ENCODE data around the gene OCLN. TPM values are rescaled to one million over a fixed set of nuclear protein-coding genes. Genes with fewer than 3 reads are reported as not detected.

Gene OCLN
- total RNA-seq, 1 experiment from 2014 or later = 56.7 TPM

- Histone ChIP-seq H3K4me1 (ENCODE audit: control insufficient read depth in 1 of 2, insufficient read depth in 2 of 2, low read length in 2 of 2) (peaks cover 11 to 20% of the 10 kb centered on the region in 2 experiments), H3K4me3 (replicated peaks in 1 of 2; ENCODE audit: low read depth in 1 of 2, low read length in 2 of 2) (no peak overlapping the region), H3K4me2 (ENCODE audit: low read length) (no peak overlapping the region), H4K20me1 (ENCODE audit: insufficient read depth) (no peaks in the 10 kb centered on the region), H3K79me2 (ENCODE audit: insufficient read depth, low read length) (peaks cover 29% of the 10 kb centered on the region), H3K36me3 (ENCODE audit: control insufficient read depth in 1 of 2, insufficient read depth in 2 of 2, low read length in 2 of 2) (peaks cover 0 to 17% of the 10 kb centered on the region in 2 experiments; a peak in 1 of 4 replicates), H3K9me3 (ENCODE audit: control insufficient read depth in 1 of 2, insufficient read depth in 1 of 2, low read depth in 1 of 2, low read length in 2 of 2) (no peaks in the 10 kb centered on the region), H2AFZ (ENCODE audit: low read depth, low read length, poor library complexity, severe bottlenecking) (no peak overlapping the region), H3K9me2 (ENCODE audit: insufficient read depth) (no peaks in the 10 kb centered on the region), H3K9ac (ENCODE audit: low read length) (no peak overlapping the region), H3K27ac (ENCODE audit: low read depth, low read length) (no peak overlapping the region), H3K27me3 (ENCODE audit: insufficient read depth, low read length) (no peaks in the 10 kb centered on the region)
- ChIA-PET POLR2A (no interaction called here), RAD21 (ENCODE audit: low non-redundant PET in 1 of 2, low total read pairs in 2 of 2, uncharacterized antibody in 2 of 2, unreplicated experiment in 2 of 2) (no interaction called here), CTCF (no interaction called here)
- ATAC-seq (no peak), DNase-seq (ENCODE audit: low read depth, low spot score) (no peak)
- no TSS peak for BruUV-seq (replicated peaks)
- intact Hi-C loops (cut with micrococcal nuclease) = no loop called here
- no peak for TF ChIP-seq ZFX (IDR thresholded peaks at IDR 0.05)
Measured at GRCh38 chr5:69510694-69511093, 18.1 kb downstream of the OCLN start.

- Histone ChIP-seq H3K4me1 (ENCODE audit: control insufficient read depth in 1 of 2, insufficient read depth in 2 of 2, low read length in 2 of 2) (peaks cover 25 to 36% of the 10 kb centered on the region in 2 experiments), H3K27ac (ENCODE audit: low read depth, low read length) (peak overlapping the region; percentile 9; the same call in 1 of the 2 replicates), H3K27me3 (ENCODE audit: insufficient read depth, low read length) (no peaks in the 10 kb centered on the region), H2AFZ (ENCODE audit: low read depth, low read length, poor library complexity, severe bottlenecking) (no peak overlapping the region), H3K9ac (ENCODE audit: low read length) (no peak overlapping the region), H3K9me2 (ENCODE audit: insufficient read depth) (no peaks in the 10 kb centered on the region), H4K20me1 (ENCODE audit: insufficient read depth) (no peaks in the 10 kb centered on the region), H3K4me3 (replicated peaks in 1 of 2; ENCODE audit: low read depth in 1 of 2, low read length in 2 of 2) (no peak overlapping the region), H3K4me2 (ENCODE audit: low read length) (peak overlapping the region; percentile 44), H3K36me3 (ENCODE audit: control insufficient read depth in 1 of 2, insufficient read depth in 2 of 2, low read length in 2 of 2) (peaks cover 0 to 11% of the 10 kb centered on the region in 2 experiments; a peak in 1 of 4 replicates), H3K79me2 (ENCODE audit: insufficient read depth, low read length) (peaks cover 23% of the 10 kb centered on the region), H3K9me3 (ENCODE audit: control insufficient read depth in 1 of 2, insufficient read depth in 1 of 2, low read depth in 1 of 2, low read length in 2 of 2) (no peaks in the 10 kb centered on the region)
- TSS peak; percentile 12 for BruUV-seq (replicated peaks)
- ChIA-PET RAD21 (ENCODE audit: low non-redundant PET in 1 of 2, low total read pairs in 2 of 2, uncharacterized antibody in 2 of 2, unreplicated experiment in 2 of 2) (no interaction called here), POLR2A (no interaction called here), CTCF (no interaction called here)
- intact Hi-C loops (cut with micrococcal nuclease) = no loop called here
- DNase-seq (ENCODE audit: low read depth, low spot score) = no peak
- peak; percentile 20; the same call in 1 of the 2 replicates for ATAC-seq
- no peak for TF ChIP-seq ZBTB33 (IDR thresholded peaks at IDR 0.05; ENCODE audit: extremely low read depth, insufficient replicate concordance, low read length)
- no peak for TF ChIP-seq REST (IDR thresholded peaks at IDR 0.05; ENCODE audit: low read depth)
- TF ChIP-seq SIN3A (IDR thresholded peaks at IDR 0.05; ENCODE audit: low read depth) = 0 out of 2 replicates have a peak, but pooled peaks have one; percentile 18
- no peak for TF ChIP-seq EZH2phosphoT487 (IDR thresholded peaks at IDR 0.05; ENCODE audit: borderline replicate concordance)
- TF ChIP-seq, protein P1, sequence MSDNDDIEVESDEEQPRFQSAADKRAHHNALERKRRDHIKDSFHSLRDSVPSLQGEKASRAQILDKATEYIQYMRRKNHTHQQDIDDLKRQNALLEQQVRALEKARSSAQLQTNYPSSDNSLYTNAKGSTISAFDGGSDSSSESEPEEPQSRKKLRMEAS (IDR thresholded peaks at IDR 0.05) = no peak
- TF ChIP-seq EZH2 (IDR thresholded peaks at IDR 0.05) = no peak
- TF ChIP-seq SRF (IDR thresholded peaks at IDR 0.05; ENCODE audit: low read depth) = no peak
- TF ChIP-seq, protein P2, sequence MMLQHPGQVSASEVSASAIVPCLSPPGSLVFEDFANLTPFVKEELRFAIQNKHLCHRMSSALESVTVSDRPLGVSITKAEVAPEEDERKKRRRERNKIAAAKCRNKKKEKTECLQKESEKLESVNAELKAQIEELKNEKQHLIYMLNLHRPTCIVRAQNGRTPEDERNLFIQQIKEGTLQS (IDR thresholded peaks at IDR 0.05) = no peak
- no peak for TF ChIP-seq YY1 (IDR thresholded peaks at IDR 0.05; ENCODE audit: extremely low read depth, insufficient replicate concordance, low read depth, low read length)
- no peak for TF ChIP-seq ZNF274 (IDR thresholded peaks at IDR 0.05; ENCODE audit: low read depth, low read length)
- no peak for TF ChIP-seq RAD21 (IDR thresholded peaks at IDR 0.05; ENCODE audit: low read depth)
- TF ChIP-seq SP1 (IDR thresholded peaks at IDR 0.05; ENCODE audit: low read depth) = peak; percentile 26; the same call in 1 of the 2 replicates
- TF ChIP-seq POLR2AphosphoS5 (IDR thresholded peaks at IDR 0.05; ENCODE audit: low read depth, low read length) = no peak
- TF ChIP-seq FOSL1 (IDR thresholded peaks at IDR 0.05; ENCODE audit: low read depth) = peak; percentile 58
- TF ChIP-seq CBX3 (IDR thresholded peaks at IDR 0.05; ENCODE audit: low read depth) = no peak
Measured at GRCh38 chr5:69512740-69513260, 20.2 kb downstream of the OCLN start.
